ENCODE measurements around the gene MIDN.
"Not testable (repeated sequence)": the region's sequence is repeated elsewhere in the genome, so short reads cannot be mapped to it uniquely, and the experiment has no call there.

- TF ChIP-seq, protein P1, sequence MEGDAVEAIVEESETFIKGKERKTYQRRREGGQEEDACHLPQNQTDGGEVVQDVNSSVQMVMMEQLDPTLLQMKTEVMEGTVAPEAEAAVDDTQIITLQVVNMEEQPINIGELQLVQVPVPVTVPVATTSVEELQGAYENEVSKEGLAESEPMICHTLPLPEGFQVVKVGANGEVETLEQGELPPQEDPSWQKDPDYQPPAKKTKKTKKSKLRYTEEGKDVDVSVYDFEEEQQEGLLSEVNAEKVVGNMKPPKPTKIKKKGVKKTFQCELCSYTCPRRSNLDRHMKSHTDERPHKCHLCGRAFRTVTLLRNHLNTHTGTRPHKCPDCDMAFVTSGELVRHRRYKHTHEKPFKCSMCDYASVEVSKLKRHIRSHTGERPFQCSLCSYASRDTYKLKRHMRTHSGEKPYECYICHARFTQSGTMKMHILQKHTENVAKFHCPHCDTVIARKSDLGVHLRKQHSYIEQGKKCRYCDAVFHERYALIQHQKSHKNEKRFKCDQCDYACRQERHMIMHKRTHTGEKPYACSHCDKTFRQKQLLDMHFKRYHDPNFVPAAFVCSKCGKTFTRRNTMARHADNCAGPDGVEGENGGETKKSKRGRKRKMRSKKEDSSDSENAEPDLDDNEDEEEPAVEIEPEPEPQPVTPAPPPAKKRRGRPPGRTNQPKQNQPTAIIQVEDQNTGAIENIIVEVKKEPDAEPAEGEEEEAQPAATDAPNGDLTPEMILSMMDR (IDR thresholded peaks at IDR 0.05) = not testable (repeated sequence)
- TF ChIP-seq POLR2AphosphoS5, POLR2A (IDR thresholded peaks at IDR 0.05): not testable (repeated sequence)
Measured at GRCh38 chr19:1200614-1201013, 47.8 kb upstream of the MIDN start.

Data from breast epithelium (tissue), 3 donors.